GM19324 (cell line): ENCODE measurements around the gene UNCX.
"Not testable (repeated sequence)": the region's sequence is repeated elsewhere in the genome, so short reads cannot be mapped to it uniquely, and the experiment has no call there.

ENCODE experiments used
- ATAC-seq: cut with Tn5 transposase; IDR thresholded peaks from one replicate; pipeline ENCODE4 v1.9.1; 2021; ENCODE audit warnings: mild to moderate bottlenecking, moderate library complexity; ENCODE audit not compliant: unreplicated experiment, low FRiP score

UNCX gene

GRCh38 chr7:1274121-1274875, 41.6 kb downstream of the UNCX start:
- no peak for ATAC-seq

DNA sequence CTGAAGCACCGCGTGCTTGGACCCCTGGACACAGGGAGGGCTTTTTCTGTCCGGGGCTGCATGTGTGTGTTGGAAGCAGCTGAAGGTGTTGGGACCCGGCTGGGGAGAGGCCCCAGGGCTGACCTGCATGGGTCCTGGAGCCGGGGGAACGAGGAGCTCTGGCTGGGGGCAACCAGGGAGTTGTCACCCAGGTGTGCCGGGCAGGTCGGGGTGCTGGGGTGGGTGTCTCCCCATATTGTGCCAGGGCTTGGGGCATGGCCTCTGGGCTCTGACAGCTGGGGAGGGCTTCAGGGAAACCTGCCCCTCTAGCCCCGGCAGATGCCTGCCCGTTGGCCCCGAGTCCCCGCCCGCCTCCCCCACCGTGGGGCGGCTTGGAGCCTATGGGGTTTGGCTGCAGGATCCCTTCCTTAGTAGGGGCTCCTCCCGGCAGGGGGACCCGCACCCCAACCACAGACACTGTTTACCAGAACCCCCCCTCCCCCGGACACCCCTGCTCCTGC, 42.3 kb downstream of the UNCX start:
- ATAC-seq: no peak

- no peak for ATAC-seq
Measured at GRCh38 chr7:1275451-1276381, 43.0 kb downstream of the UNCX start.

GRCh38 chr7:1276626-1277175, 44.0 kb downstream of the UNCX start:
- ATAC-seq: no peak

DNA sequence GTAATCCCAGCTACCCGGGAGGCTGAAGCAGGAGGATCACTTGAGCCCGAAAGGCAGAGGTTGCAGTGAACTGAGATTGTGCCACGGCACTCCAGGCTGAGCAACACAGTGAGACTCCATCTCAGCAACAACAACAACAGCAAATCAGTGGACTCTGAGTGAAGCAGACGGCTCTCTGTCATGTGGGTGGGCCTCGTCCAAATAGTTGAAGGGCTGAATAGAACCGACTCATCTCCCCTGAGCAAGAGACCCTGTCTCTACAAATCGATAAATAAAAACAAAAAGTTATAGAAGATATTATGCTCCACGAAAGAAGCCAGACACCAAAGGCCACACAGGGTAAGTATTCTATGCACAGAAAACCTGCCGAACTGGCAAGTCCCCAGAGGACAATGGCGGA, 45.9 kb downstream of the UNCX start:
- ATAC-seq: no peak

GRCh38 chr7:1279041-1279440, 46.4 kb downstream of the UNCX start:
- ATAC-seq: no peak

DNA sequence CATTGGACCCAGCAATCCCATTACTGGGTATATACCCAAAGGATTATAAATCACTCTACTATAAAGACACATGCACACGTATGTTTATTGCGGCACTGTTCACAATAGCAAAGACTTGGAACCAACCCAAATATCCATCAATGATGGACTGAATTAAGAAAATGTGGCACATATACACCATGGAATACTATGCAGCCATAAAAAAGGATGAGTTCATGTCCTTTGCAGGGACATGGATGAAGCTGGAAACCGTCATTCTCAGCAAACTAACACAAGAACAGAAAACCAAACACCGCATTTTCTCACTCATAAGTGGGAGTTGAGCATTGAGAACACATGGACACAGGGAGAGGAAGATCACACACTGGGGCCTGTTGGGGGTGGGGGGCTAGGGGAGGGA, 47.2 kb downstream of the UNCX start:
- ATAC-seq: not testable (repeated sequence)

- no peak for ATAC-seq
Measured at GRCh38 chr7:1281068-1281467, 48.4 kb downstream of the UNCX start.

GRCh38 chr7:1282679-1283078, 50.0 kb downstream of the UNCX start:
- no peak for ATAC-seq

- ATAC-seq: no peak
Measured at GRCh38 chr7:1283337-1283736, 50.7 kb downstream of the UNCX start.

GRCh38 chr7:1283941-1284742, 51.5 kb downstream of the UNCX start:
- ATAC-seq: no peak

- ATAC-seq: no peak
Measured at GRCh38 chr7:1284743-1285458, 52.2 kb downstream of the UNCX start.

GRCh38 chr7:1285556-1286301, 53.1 kb downstream of the UNCX start:
- ATAC-seq: no peak
